SH-SY5Y (cell line): ENCODE results near the gene DLG5.

Experiments used
- GATA2 ChIP-seq: IDR thresholded peaks from 2 replicates; pipeline ENCODE4 v1.6.1; 2011; ENCODE audit warnings: mild to moderate bottlenecking, low read depth, low read length
- GATA3 ChIP-seq: IDR thresholded peaks from 2 replicates; pipeline ENCODE4 v1.6.1; 2011; ENCODE audit warnings: low read depth, mild to moderate bottlenecking, low read length, moderate library complexity

GRCh38 chr10:77899080-77899477 is 27.5 kb downstream of the DLG5 start:
- TF ChIP-seq GATA3 (no peak), GATA2 (no peak)
